K562 treated with DMSO at 1 percent for 48 hours (cell line): ENCODE data around the gene PRKAG3. TPM values are rescaled to one million over a fixed set of nuclear protein-coding genes. Genes with fewer than 3 reads are reported as not detected.

Experiments
- total RNA-seq: library from RNA; unstranded; fragments of 300-600 nt; gene quantifications from 2 replicates; pipeline ENCODE4 v1.2.3, GENCODE V29; 2022; ENCODE audit warnings: low replicate concordance; ENCODE audit errors: extremely low read depth

PRKAG3 gene
- total RNA-seq = not detected in 2 replicates

DNA sequence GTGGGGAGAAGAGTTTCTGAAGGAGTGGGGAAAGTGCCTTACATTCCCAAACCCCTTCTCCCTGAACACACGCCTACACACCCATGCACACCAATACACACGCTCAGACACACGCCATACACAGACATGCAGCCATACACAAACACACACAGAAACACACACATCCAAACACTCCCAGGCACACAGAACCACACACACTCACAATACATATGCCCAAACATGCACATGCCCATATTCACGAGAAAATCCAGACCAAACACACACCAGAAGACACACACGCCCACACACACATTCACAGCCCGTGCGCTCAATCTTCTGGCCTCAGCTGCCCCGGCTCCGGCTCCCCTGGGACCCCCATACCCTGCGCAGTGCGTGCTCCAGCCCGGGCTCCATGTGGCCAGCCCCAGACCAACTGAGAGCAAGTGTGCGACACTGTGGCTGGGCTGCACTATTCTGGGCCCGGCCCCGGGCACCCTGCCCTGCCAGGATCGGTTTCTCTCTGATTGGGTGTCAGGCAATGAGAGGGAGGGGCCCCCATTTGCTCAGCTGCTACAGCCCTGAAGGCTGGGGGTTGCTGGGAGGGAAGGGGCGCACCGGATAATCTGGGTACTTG, at the start of gene PRKAG3:
Gene PRKAG3 (minus strand): TSS at position 426 of the 613 bp plus-strand sequence.

DNA sequence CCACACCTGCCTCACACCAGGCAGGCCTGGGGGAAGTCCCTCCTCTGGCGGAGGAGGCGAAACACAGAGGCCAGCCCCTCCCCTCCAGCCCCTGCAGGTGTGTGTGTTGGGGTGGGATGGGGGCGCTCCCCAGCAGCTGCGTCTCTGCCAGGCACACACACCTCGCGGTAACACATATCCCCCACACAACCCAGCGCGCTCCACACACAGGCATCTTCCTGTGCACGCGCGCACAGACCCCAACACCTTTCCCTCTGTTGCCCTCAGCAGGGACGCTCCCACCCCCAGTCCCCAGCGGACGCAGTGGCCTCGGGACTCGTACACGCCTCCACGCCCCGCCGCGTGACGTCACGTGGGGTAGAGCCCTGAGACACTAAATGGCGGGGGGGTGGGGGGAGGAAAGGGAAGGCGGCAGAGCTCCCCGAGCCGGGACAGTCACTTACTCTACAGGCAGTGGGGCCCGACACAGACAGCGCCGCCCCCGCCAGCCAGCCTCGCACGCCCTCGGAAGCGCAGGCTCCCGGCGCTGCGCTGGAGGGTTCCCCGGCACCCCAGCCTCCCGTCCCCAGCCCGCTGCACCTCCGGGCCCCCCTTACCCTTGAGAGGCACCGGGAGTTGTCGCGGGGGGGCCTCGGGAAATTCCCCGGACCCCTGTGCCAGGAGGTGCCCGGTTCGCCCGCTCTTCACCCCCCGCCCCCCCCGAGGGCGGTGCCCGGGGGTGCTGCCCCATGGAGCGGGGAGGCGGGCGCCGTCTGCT, 48.7 kb upstream of the PRKAG3 start, which contains the start of gene WNT10A:
Gene WNT10A (plus strand): TSS at position 751 of the 757 bp plus-strand sequence. CDS start 144 bp downstream, outside the sequence.

DNA sequence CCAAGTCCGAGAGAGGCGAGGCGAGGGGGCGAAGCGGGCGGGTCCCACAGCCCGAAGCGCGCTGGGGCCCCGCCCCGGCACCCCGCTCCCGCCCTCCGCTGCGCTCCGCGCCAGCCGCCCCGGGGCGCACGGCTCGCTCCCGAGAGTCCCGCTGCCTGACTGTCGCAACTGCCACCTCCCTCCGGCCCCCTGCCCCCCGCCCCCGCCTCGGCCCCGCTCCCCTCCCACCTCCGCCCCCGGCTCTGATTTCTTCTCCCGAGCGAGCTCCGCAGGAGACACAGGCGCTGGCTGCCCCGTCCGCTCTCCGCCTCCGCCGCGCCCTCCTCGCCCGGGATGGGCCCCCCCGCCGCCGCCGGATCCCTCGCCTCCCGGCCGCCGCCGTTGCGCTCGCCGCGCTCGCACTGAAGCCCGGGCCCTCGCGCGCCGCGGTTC, 28.0 kb upstream of the PRKAG3 start, which contains the start of gene WNT6:
Gene WNT6 (plus strand): TSS at position 250 of the 432 bp plus-strand sequence. CDS start 233 bp downstream, outside the sequence.

DNA sequence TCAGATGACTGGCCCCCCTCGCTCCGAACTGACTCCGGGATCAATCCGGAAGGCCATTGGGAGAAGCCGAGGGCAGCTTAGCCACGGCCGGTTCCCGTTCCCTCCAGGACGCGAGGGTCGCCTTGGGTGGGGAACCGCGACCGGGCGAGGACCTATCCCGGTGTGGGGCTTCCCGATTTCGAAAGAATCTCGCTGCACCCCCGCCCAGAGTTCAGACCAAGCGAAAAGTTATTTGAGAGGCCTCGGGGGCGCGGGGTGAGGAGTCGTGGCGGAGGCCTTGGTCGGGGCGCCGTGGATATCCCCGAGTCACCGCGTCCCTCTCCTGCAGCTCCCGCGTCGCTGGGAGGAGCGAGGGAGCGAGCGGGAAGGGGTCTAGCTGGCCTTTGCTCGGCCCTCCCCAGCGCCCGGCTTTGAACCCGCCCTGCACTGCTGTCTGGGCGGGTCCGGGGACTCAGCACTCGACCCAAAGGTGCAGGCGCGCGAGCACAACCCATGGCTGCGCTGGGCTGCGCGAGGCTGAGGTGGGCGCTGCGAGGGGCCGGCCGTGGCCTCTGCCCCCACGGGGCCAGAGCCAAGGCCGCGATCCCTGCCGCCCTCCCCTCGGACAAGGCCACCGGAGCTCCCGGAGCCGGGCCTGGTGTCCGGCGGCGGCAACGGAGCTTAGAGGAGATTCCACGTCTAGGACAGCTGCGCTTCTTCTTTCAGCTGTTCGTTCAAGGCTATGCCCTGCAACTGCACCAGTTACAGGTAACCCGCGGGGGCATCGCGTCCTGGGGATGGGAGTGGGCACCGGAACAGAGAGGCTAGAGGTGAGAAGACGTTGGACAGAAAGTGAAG, 49.7 kb downstream of the PRKAG3 start, which contains the start of gene CYP27A1:
Gene CYP27A1 (plus strand): TSS at position 457 of the 837 bp plus-strand sequence. CDS start 36 bp downstream, at position 493.

Other genes starting within 250 kb of the PRKAG3 start
- gene PLCD4, start 223.9 kb downstream of the PRKAG3 start, total RNA-seq = not detected in 2 replicates
- gene ZNF142, start 172.2 kb downstream of the PRKAG3 start, total RNA-seq = not detected in 2 replicates
- not detected in 2 replicates for gene BCS1L, start 172.1 kb downstream of the PRKAG3 start, total RNA-seq
- not detected in 2 replicates for gene RNF25, start 159.8 kb downstream of the PRKAG3 start, total RNA-seq
- not detected in 2 replicates for gene STK36, start 159.7 kb downstream of the PRKAG3 start, total RNA-seq
- gene TTLL4, start 121.0 kb downstream of the PRKAG3 start, total RNA-seq = not detected in 2 replicates
- gene CYP27A1, start 49.7 kb downstream of the PRKAG3 start, total RNA-seq = not detected in 2 replicates
- not detected in 2 replicates for gene WNT6, start 28.0 kb upstream of the PRKAG3 start, total RNA-seq
- not detected in 2 replicates for gene WNT10A, start 49.0 kb upstream of the PRKAG3 start, total RNA-seq
- not detected in 2 replicates for gene CDK5R2, start 127.9 kb upstream of the PRKAG3 start, total RNA-seq
- gene FEV, start 153.4 kb upstream of the PRKAG3 start, total RNA-seq = not detected in 2 replicates
- gene CRYBA2, start 161.6 kb upstream of the PRKAG3 start, total RNA-seq = not detected in 2 replicates
- not detected in 2 replicates for gene CFAP65, start 209.7 kb upstream of the PRKAG3 start, total RNA-seq
- not detected in 2 replicates for gene IHH, start 229.1 kb upstream of the PRKAG3 start, total RNA-seq